Breast epithelium (tissue), 3 donors: Measurements from ENCODE around the gene CDHR3.

Experiments used
- CTCF ChIP-seq, 3 donors: fragments of 450-650 bp; IDR thresholded peaks; one replicate each; pipeline ENCODE4 v1.5.1; 2016 to 2017; ENCODE audit warnings: antibody characterized with exemption in 3 of 3, mild to moderate bottlenecking in 3 of 3, moderate library complexity in 3 of 3
- POLR2AphosphoS5 ChIP-seq, 3 donors: sonication (generic); formaldehyde crosslinking; IDR thresholded peaks; one replicate each; pipeline ENCODE4 v1.6.1; 2017; ENCODE audit warnings: antibody characterized with exemption in 3 of 3

GRCh38 chr7:106038289-106038688 is 75.2 kb downstream of the CDHR3 start:
- TF ChIP-seq CTCF (IDR thresholded peaks at IDR 0.05) (no peak), POLR2AphosphoS5 (IDR thresholded peaks at IDR 0.05) (no peak)
